BJ (cell line): Measurements from ENCODE around the gene RGS18. TPM values are rescaled to one million over a fixed set of nuclear protein-coding genes. Genes with fewer than 3 reads are reported as not detected.

ENCODE experiments used
- CTCF ChIA-PET: fragments of 350-600 bp; formaldehyde crosslinking; extraction: SDS; loops from one replicate; lab custom pipeline; 2021; ENCODE audit warnings: antibody characterized with exemption, inconsistent platforms; lab: Yijun Ruan, JAX
- POLR2A ChIA-PET: fragments of 300-600 bp; sonication (Branson Sonifier 250); formaldehyde crosslinking; extraction: SDS; loops from one replicate; lab custom pipeline; 2021; ENCODE audit warnings: antibody characterized with exemption; lab: Charles Lee
- DNase-seq: peaks from one replicate; pipeline ENCODE4 v3.0.0-alpha.2; 2011; ENCODE audit warnings: low read depth
- H3K27me3 ChIP-seq: 2 replicates; pipeline ENCODE4 v1.6.0; 2011; ENCODE audit warnings: low read length; ENCODE audit not compliant: control insufficient read depth, insufficient read depth
- H3K36me3 ChIP-seq: 2 replicates; pipeline ENCODE4 v1.5.1; 2011; ENCODE audit warnings: low read length; ENCODE audit not compliant: control insufficient read depth, insufficient read depth
- H3K4me3 ChIP-seq: 2 replicates; pipeline ENCODE4 v1.5.1; 2011; ENCODE audit warnings: low read depth, mild to moderate bottlenecking, control low read depth, low read length
- polyA plus RNA-seq: library from polyadenylated mRNA; depleted of rRNA; stranded (reverse); fragments of >200 nt; gene quantifications from 2 replicates; pipeline ENCODE4 v1.2.3, GENCODE V29; 2011
- TF ChIP-seq, protein P1 (sequence below): IDR thresholded peaks from 2 replicates; pipeline ENCODE4 v1.5.1; 2011; ENCODE audit warnings: low read depth, mild to moderate bottlenecking, control low read depth, inconsistent platforms, low read length, moderate library complexity; ENCODE audit not compliant: insufficient read depth

Gene RGS18
- polyA plus RNA-seq, 1 experiment = not detected

DNA sequence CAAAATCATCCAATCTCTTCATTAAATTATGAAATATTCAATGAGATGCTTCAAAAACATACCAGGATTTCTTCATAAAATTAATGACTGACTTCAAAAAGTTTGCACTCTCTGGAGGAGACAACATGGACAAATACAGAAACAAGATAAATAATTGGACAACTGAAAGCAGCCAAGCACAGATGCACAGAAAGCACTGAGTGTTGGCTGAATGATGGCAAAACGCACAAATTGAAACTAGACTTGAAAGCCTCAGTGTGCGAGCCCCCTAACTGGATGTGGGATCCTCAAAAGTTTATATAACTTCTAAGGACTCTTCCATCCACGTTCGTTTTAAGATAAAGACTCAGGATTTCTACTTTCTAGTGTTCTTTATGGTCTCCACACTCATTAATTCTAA lies 27.9 kb downstream of the RGS18 start:
- ChIA-PET CTCF (no interaction called here), POLR2A (no interaction called here)
- no peaks in the 10 kb centered on the region for H3K36me3 ChIP-seq
- H3K4me3 ChIP-seq = no peak overlapping the region
- no peak for DNase-seq
- no peaks in the 10 kb centered on the region for H3K27me3 ChIP-seq
- TF ChIP-seq, protein P1, sequence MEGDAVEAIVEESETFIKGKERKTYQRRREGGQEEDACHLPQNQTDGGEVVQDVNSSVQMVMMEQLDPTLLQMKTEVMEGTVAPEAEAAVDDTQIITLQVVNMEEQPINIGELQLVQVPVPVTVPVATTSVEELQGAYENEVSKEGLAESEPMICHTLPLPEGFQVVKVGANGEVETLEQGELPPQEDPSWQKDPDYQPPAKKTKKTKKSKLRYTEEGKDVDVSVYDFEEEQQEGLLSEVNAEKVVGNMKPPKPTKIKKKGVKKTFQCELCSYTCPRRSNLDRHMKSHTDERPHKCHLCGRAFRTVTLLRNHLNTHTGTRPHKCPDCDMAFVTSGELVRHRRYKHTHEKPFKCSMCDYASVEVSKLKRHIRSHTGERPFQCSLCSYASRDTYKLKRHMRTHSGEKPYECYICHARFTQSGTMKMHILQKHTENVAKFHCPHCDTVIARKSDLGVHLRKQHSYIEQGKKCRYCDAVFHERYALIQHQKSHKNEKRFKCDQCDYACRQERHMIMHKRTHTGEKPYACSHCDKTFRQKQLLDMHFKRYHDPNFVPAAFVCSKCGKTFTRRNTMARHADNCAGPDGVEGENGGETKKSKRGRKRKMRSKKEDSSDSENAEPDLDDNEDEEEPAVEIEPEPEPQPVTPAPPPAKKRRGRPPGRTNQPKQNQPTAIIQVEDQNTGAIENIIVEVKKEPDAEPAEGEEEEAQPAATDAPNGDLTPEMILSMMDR = no peak

DNA sequence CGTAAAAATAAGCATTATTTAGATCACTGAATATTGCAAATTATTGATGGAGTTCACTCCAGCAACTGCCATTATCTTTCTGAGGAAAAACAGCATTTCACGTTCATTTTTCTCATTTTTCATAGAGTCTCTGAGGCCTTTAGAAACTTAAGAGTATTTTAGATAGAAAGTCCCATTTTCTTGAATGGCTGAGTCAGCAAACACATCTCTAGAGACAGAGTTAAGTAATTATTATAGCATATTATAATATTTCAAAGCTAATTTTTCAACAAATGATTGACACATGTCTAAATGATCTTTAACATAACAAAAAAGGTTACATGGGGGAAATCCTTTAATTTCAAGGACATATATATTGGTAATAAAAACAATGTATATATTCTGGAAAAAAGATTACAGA lies 31.8 kb downstream of the RGS18 start:
- ChIA-PET POLR2A (no interaction called here), CTCF (no interaction called here)

DNA sequence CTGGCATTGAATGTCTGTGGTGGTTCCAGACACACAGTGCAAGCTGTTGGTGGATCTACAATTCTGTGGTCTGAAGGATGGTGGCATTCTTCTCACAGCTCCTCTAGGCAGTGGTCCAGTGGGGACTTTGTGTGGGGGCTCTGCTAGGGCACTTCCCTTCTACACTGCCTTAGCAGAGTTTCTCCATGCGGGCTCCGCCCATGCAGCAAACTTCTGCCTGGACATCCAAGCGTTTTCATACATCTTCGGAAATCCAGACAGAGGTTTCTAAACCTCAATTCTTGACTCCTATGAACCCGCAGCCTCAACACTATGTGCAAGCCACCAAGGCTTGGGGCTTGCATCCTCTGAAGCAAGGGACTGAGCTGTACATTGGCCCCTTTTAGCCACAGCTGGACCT lies 43.0 kb downstream of the RGS18 start:
- no peak overlapping the region for H3K4me3 ChIP-seq
- no peaks in the 10 kb centered on the region for H3K36me3 ChIP-seq
- CTCF ChIA-PET = no interaction called here
- POLR2A ChIA-PET = no interaction called here
- TF ChIP-seq, protein P1 = no peak
- no peaks in the 10 kb centered on the region for H3K27me3 ChIP-seq
- DNase-seq = no peak

More for the DNA sequence above, 31.8 kb downstream of the RGS18 start:
- Histone ChIP-seq H3K4me3 (no peak overlapping the region), H3K27me3 (no peaks in the 10 kb centered on the region), H3K36me3 (no peaks in the 10 kb centered on the region)
- no peak for DNase-seq
- TF ChIP-seq, protein P1 = no peak

DNA sequence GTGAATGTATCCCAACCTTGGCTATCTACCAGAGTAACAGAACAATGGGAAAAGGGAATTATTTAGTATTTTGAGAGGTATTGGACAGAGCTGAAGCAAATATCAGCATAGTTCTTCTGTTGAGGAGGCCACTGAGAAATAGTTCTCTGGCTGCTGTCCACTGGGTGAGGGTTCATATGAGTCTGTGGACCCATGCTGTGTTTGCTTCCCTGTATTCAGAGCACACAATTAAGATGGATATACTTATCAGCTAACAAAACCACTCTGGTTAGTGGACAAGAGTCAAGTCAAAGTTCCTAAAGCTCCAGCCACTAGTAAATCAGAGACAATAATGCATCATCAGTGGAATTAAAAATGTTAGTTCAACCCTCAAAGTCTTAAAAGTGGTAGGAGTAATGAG lies 66.1 kb downstream of the RGS18 start:
- POLR2A ChIA-PET = no interaction called here
- no peaks in the 10 kb centered on the region for H3K27me3 ChIP-seq
- no peak overlapping the region for H3K4me3 ChIP-seq
- CTCF ChIA-PET = interaction anchor here (1.1 kb wide), 1 partner anchor 9 kb away, joined by 3 read pairs; no protein-coding TSS in a partner anchor
- no peak for DNase-seq
- H3K36me3 ChIP-seq = no peaks in the 10 kb centered on the region
- TF ChIP-seq, protein P1 = no peak

DNA sequence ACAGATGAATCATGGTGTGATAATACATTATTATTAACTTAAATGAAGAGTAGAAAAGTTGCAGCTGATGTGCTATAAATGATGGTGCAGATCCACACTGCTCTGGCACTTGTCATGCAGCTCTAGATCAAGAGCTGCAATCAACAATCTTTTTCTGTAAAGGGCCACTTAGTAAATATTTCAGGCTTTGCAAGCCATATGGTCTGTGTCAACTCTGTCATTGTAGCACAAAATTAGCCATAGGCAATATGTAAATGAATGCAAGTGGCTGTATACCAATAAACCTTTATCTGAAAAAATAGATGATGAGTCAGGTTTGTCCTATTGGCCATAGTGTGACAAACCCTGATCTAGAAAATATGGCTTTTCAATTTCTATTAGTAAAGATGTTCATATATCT lies 66.6 kb downstream of the RGS18 start:
- Histone ChIP-seq H3K4me3 (no peak overlapping the region), H3K27me3 (no peaks in the 10 kb centered on the region), H3K36me3 (no peaks in the 10 kb centered on the region)
- TF ChIP-seq, protein P1 = no peak
- DNase-seq = no peak
- CTCF ChIA-PET = no interaction called here
- POLR2A ChIA-PET = no interaction called here
